LNCAP (cell line): ENCODE data around the gene MXI1.

ENCODE experiments used
- CTCF ChIP-seq: fragments of 450-650 bp; IDR thresholded peaks from 2 replicates; pipeline ENCODE4 v1.5.1; 2017; ENCODE audit warnings: mild to moderate bottlenecking

The MXI1 gene

GRCh38 chr10:110174201-110174600 lies 33.2 kb upstream of the MXI1 start:
- TF ChIP-seq CTCF = no peak

- TF ChIP-seq CTCF = no peak
Measured at GRCh38 chr10:110174816-110175215, 32.6 kb upstream of the MXI1 start.

GRCh38 chr10:110175406-110175805 lies 32.0 kb upstream of the MXI1 start:
- no peak for TF ChIP-seq CTCF

- no peak for TF ChIP-seq CTCF
Measured at GRCh38 chr10:110176141-110177030, 31.0 kb upstream of the MXI1 start.

GRCh38 chr10:110179220-110179619 lies 28.2 kb upstream of the MXI1 start:
- TF ChIP-seq CTCF = no peak

- no peak for TF ChIP-seq CTCF
Measured at GRCh38 chr10:110181451-110181850, 26.0 kb upstream of the MXI1 start.

- TF ChIP-seq CTCF = no peak
Measured at GRCh38 chr10:110181911-110182310, 25.5 kb upstream of the MXI1 start.
